Panc1 (cell line): ENCODE data around the gene ANXA6.

Experiments used
- CTCF ChIP-seq: fragments of 450-650 bp; IDR thresholded peaks from 2 replicates; pipeline ENCODE4 v1.5.1; 2017; ENCODE audit warnings: mild to moderate bottlenecking
- POLR2AphosphoS5 ChIP-seq: IDR thresholded peaks from 2 replicates; pipeline ENCODE4 v1.6.1; 2012; ENCODE audit warnings: mild to moderate bottlenecking, low read depth, low read length, moderate library complexity
- SIN3A ChIP-seq: IDR thresholded peaks from 2 replicates; pipeline ENCODE4 v1.6.1; 2012; ENCODE audit warnings: low read depth, mild to moderate bottlenecking, low read length, moderate library complexity, borderline replicate concordance; ENCODE audit not compliant: insufficient read depth
- TCF7L2 ChIP-seq: IDR thresholded peaks from 2 replicates; pipeline ENCODE4 v1.6.1; 2011; ENCODE audit warnings: mild to moderate bottlenecking, low read depth, low read length, inconsistent platforms
- TF ChIP-seq, protein P1 (sequence below), 2 experiments: IDR thresholded peaks; 2 replicates each; pipeline ENCODE4 v1.6.1; 2011 to 2012; ENCODE audit warnings: low read depth in 2 of 2, control low read depth in 1 of 2, low read length in 1 of 2, mild to moderate bottlenecking in 1 of 2, moderate library complexity in 1 of 2; ENCODE audit not compliant: insufficient read depth in 1 of 2

DNA sequence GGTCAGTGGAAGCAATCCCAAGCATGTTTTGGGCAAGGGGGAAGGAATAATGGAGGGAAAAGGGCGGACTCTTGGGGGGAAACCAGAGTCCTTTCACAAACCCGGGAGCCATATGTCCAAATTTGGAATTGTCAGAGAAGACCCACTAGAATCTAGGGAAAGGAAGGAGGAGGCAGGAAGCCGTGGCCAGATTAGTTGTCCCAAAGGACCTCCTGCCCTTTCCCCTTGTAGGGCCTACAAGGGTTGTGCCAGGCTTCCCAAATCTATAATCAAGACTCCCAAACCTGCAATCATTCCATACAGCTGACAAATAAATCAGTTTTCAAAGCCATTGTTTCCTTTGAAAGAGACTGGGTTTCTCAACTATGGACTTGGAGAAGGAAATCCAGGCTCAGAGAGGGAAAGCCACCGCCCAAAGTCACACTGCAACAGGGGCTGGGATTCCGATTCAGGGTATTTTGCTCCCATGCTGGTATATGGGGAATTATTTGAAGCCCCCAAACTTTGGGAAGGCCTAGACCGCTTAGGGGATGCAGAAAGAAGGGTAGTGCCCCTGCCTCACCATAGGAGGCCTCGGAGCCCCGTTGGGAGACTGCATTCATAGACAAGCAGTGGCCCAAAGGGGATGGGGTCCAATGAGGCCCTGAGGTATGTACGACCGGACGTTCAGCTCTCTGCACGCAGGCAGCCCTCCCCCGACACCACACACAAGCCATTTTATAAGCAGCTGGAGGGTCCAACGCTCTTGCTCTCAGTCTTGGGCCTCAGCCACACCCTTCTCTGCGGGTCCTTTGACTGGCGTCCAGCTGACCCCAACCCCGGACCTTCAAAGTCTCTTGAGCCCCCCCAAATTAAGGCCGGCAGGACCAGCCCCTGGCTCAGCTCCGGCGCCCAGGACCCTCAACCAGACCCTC, 815 bp downstream of the ANXA6 start:
- TF ChIP-seq CTCF (no peak), SIN3A (no peak), POLR2AphosphoS5 (no peak), TCF7L2 (no peak)
- TF ChIP-seq, protein P1, sequence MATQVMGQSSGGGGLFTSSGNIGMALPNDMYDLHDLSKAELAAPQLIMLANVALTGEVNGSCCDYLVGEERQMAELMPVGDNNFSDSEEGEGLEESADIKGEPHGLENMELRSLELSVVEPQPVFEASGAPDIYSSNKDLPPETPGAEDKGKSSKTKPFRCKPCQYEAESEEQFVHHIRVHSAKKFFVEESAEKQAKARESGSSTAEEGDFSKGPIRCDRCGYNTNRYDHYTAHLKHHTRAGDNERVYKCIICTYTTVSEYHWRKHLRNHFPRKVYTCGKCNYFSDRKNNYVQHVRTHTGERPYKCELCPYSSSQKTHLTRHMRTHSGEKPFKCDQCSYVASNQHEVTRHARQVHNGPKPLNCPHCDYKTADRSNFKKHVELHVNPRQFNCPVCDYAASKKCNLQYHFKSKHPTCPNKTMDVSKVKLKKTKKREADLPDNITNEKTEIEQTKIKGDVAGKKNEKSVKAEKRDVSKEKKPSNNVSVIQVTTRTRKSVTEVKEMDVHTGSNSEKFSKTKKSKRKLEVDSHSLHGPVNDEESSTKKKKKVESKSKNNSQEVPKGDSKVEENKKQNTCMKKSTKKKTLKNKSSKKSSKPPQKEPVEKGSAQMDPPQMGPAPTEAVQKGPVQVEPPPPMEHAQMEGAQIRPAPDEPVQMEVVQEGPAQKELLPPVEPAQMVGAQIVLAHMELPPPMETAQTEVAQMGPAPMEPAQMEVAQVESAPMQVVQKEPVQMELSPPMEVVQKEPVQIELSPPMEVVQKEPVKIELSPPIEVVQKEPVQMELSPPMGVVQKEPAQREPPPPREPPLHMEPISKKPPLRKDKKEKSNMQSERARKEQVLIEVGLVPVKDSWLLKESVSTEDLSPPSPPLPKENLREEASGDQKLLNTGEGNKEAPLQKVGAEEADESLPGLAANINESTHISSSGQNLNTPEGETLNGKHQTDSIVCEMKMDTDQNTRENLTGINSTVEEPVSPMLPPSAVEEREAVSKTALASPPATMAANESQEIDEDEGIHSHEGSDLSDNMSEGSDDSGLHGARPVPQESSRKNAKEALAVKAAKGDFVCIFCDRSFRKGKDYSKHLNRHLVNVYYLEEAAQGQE (IDR thresholded peaks at IDR 0.05; ENCODE audit: insufficient read depth in 1 of 2, low read depth in 2 of 2, low read length in 1 of 2) = no peak
